Measurements from ENCODE around the gene VIT.
A peak's percentile ranks its signal among the peaks of the same experiment; 100 is the strongest.

Gene VIT

DNA sequence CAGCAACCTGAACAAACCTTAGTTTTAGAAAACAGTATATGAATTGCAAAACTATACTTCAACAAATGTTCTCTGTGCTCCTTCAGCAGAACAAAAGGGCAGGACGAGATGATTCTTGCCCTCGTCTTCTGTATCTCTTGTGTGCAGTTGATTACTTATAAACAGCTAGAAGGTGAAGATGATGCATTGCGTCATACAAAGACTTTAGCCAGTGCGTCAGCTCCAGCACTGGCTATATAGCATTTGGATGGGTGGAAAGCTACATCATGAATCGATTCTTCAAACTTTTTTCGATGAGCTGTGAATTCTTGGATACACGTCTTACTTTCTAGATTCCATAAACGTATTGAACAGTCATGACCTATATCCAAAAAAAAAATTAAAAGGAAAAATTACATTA is 152.8 kb downstream of the VIT start:
- FAIRE-seq: no peak
- DNase-seq (ENCODE audit: insufficient read length, low spot score): no peak

DNA sequence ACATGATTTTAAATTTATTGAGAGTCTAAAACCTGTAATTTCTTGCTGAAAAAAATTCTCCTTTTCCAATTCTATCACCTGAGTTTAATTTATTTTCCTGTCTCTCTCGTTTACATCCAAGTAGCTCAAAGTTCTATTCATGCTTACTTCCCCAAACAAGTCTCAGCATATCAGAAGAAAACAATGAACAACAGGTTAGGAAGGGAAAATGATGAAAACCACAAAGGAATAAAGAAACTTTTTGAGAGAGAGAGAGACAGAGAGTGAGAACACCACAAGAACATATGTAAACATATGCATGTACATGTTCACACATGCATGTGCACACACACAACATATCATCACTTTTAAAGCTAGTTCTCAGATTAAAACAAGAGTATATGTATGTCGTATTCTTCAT is 157.7 kb downstream of the VIT start:
- no peak for FAIRE-seq
- no peak for DNase-seq (ENCODE audit: insufficient read length, low spot score)

DNA sequence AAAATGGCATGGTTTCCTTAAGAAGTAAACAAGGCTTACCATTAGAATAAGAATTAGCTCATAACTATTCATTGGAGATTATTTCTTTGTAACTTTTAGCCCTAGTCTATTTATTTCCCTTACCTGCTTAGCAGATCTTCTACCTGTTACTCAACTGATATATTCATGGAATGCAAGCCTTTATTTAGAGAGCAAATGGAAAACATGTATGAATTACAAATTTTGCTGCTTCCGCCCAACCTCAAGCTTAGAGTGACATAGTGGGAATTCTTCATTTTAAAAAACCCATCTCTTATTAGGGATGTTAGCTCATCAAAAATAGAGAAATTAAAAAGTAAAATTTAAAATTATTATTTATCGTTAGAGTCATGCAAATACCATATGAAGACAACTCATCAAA is 158.9 kb downstream of the VIT start:
- FAIRE-seq: peak; percentile 4

GRCh38 chr2:36857713-36858112 is 161.2 kb downstream of the VIT start:
- no peak for FAIRE-seq
- DNase-seq (ENCODE audit: insufficient read length, low spot score): no peak

More for the DNA sequence above, 158.9 kb downstream of the VIT start:
- no peak for DNase-seq (ENCODE audit: insufficient read length, low spot score)

GRCh38 chr2:36858551-36859365 is 162.3 kb downstream of the VIT start:
- peak; percentile 6 for DNase-seq (ENCODE audit: insufficient read length, low spot score)
- peak; percentile 79 for FAIRE-seq

DNA sequence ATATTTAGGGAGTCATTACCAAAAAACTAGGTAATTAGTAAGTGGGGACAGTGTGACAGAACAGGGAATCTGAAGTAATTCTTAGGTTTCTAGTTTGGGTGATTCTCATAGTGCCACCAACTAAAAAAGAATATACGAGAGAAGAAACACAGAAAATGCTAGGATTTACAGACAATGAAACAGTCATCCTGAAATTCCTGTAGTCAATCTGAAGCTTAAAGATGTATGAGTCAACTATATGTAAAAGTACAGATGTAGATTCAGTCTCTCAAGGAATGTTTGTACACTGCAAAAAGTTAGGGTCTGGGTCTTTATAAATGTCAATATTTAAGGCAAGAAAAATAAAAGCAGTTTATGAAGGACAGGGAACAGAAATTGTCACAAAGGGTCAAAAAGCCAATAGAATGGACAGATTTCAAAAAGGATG is 162.9 kb downstream of the VIT start:
- DNase-seq (ENCODE audit: insufficient read length, low spot score) (no peak), FAIRE-seq (no peak)

GRCh38 chr2:36861896-36862295 is 165.4 kb downstream of the VIT start:
- DNase-seq (ENCODE audit: insufficient read length, low spot score) (no peak), FAIRE-seq (no peak)
